ENCODE measurements around the gene FAAH2. TPM values are rescaled to one million over a fixed set of nuclear protein-coding genes. Genes with fewer than 3 reads are reported as not detected.

Gene FAAH2
- total RNA-seq = under 0.01 and 0.15 TPM in 2 replicates

GRCh38 chrX:57286507-57287251 is at the start of gene FAAH2:
TSS of gene FAAH2 (plus strand) at chrX:57286706. CDS start at chrX:57286826, 120 bp downstream.

Other genes with a start within 250 kb of the FAAH2 start
- 8.4 and 13.1 TPM in 2 replicates for gene SPIN2B, start 165.2 kb upstream of the FAAH2 start, total RNA-seq
- gene SPIN2A, start 149.3 kb upstream of the FAAH2 start, total RNA-seq = 0.99 and 1.0 TPM in 2 replicates